Panc1 (cell line): Measurements from ENCODE around the gene DTX2. TPM values are rescaled to one million over a fixed set of nuclear protein-coding genes. Genes with fewer than 3 reads are reported as not detected.
A peak's percentile ranks its signal among the peaks of the same experiment; 100 is the strongest.
"Not testable (repeated sequence)": the region's sequence is repeated elsewhere in the genome, so short reads cannot be mapped to it uniquely, and the experiment has no call there.

Source experiments
- ATAC-seq: fragments of 200-7000 bp; cut with Tn5 transposase; 2 replicates; pipeline ENCODE4 v1.9.1; 2020; ENCODE audit warnings: mild to moderate bottlenecking, moderate library complexity
- BruUV-seq: library from RNA; stranded (reverse); fragments of 400-500 nt; replicated peaks from 2 replicates; lab custom pipeline; 2021; lab: Mats Ljungman, UMichigan
- CTCF ChIA-PET: fragments of 300-600 bp; sonication (Branson Sonifier 250); formaldehyde crosslinking; loops from one replicate; lab custom pipeline; 2022; ENCODE audit warnings: antibody characterized with exemption; lab: Charles Lee
- POLR2A ChIA-PET: fragments of 300-600 bp; sonication (Branson Sonifier 250); formaldehyde crosslinking; loops from one replicate; lab custom pipeline; 2022; ENCODE audit warnings: antibody characterized with exemption; lab: Charles Lee
- DNase-seq: peaks from one replicate; pipeline ENCODE4 v3.0.0-alpha.2; 2010; ENCODE audit warnings: low read depth, low spot score
- H3K27ac ChIP-seq: 2 replicates; pipeline ENCODE4 v1.5.1; 2011; ENCODE audit warnings: mild to moderate bottlenecking, low read length, inconsistent platforms
- H3K27me3 ChIP-seq: fragments of 200-500 bp; sonication (Bioruptor generic); 2 replicates; pipeline ENCODE4 v1.6.0; 2014; ENCODE audit warnings: low read length, inconsistent platforms; ENCODE audit not compliant: control insufficient read depth, insufficient read depth
- H3K36me3 ChIP-seq: fragments of 200-500 bp; sonication (Bioruptor generic); 2 replicates; pipeline ENCODE4 v1.5.1; 2014; ENCODE audit warnings: inconsistent platforms, mild to moderate bottlenecking, low read length, moderate library complexity; ENCODE audit not compliant: control insufficient read depth, insufficient read depth
- H3K4me1 ChIP-seq: 2 replicates; pipeline ENCODE4 v1.5.1; 2011; ENCODE audit warnings: inconsistent platforms, mild to moderate bottlenecking, low read length, moderate library complexity; ENCODE audit not compliant: control insufficient read depth, insufficient read depth
- H3K4me3 ChIP-seq, 2 experiments: 2 replicates each; pipeline ENCODE4 v1.5.1; 2011 to 2012; ENCODE audit warnings: low read depth in 2 of 2, low read length in 2 of 2, mild to moderate bottlenecking in 2 of 2, inconsistent platforms in 1 of 2, moderate library complexity in 1 of 2
- H3K9me3 ChIP-seq: fragments of 200-500 bp; sonication (Bioruptor generic); 2 replicates; pipeline ENCODE4 v1.5.1; 2014; ENCODE audit warnings: low read depth, mild to moderate bottlenecking, inconsistent platforms, low read length, moderate library complexity; ENCODE audit not compliant: control insufficient read depth, insufficient read depth
- in situ Hi-C: cut with HindIII; loops from 2 replicates; pipeline ENCODE4 v1.10.0; 2016; ENCODE audit warnings: low sequenced_read_pairs, low pct_unique_long_range_greater_than_20kb
- intact Hi-C: fragments of 100-400 bp; cut with micrococcal nuclease; formaldehyde crosslinking; loops from one replicate; pipeline ENCODE4 v1.10.0; 2022; ENCODE audit not compliant: unreplicated experiment
- total RNA-seq: library from RNA; stranded (reverse); gene quantifications from one replicate; pipeline ENCODE4 v1.2.1, GENCODE V29; 2021; ENCODE audit not compliant: unreplicated experiment

Gene DTX2
- total RNA-seq, 1 experiment from 2014 or later = 27.4 TPM

DNA sequence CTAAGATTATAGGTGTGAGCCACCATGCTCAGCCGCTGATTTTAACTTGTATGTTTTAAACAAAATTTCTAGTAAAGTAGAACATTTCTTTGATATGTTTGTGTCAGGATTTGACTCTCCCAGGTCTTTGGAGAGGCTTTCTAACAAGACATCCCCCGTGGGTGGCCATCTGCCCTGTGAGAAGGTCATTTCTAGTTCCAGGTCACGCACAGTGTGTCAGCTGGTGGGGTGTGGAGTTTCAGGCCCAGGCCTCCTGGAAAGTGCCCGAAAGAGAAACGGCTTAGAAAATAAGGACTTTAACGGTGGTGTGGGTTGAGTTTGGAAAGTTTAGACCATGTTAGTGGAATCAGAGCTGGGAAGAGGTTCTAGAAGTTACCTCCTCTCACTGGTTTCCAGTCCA lies 11.6 kb downstream of the DTX2 start:
- H3K27me3 ChIP-seq, in situ Hi-C loops, H3K36me3 ChIP-seq, POLR2A ChIA-PET, intact Hi-C loops, ATAC-seq, H3K4me1 ChIP-seq, DNase-seq, H3K4me3 ChIP-seq, H3K27ac ChIP-seq, H3K9me3 ChIP-seq, CTCF ChIA-PET, BruUV-seq: not testable (repeated sequence)

DNA sequence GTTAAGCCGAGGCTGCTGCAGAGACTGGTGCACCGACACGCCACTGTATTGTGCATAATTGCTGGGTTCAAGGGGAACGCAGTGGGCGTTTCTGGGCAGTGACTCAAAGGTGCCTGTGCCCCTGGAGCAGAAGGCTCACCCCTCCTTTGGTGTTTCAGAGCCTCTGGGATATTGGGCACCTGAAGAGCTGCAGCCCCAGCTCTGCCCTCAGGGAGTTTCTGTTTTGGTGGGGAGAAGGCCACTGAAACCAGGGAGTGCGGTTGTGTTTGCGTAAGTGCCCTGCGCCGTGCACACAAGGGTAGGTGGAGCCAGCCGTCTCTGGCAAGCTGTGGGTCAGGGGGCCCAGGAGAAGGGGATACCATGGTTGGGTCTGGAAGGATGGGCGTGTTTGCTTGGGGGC lies 14.8 kb downstream of the DTX2 start:
- H3K36me3 ChIP-seq, H3K27ac ChIP-seq, intact Hi-C loops, in situ Hi-C loops, POLR2A ChIA-PET, BruUV-seq, H3K4me1 ChIP-seq, H3K27me3 ChIP-seq, ATAC-seq, CTCF ChIA-PET, DNase-seq, H3K4me3 ChIP-seq, H3K9me3 ChIP-seq: not testable (repeated sequence)

GRCh38 chr7:76476742-76477474 lies 15.4 kb downstream of the DTX2 start:
- H3K27ac ChIP-seq, H3K4me1 ChIP-seq, POLR2A ChIA-PET, ATAC-seq, in situ Hi-C loops, H3K9me3 ChIP-seq, CTCF ChIA-PET, BruUV-seq, H3K4me3 ChIP-seq, H3K27me3 ChIP-seq, H3K36me3 ChIP-seq, intact Hi-C loops, DNase-seq: not testable (repeated sequence)

GRCh38 chr7:76479628-76480027 lies 18.1 kb downstream of the DTX2 start:
- BruUV-seq, H3K4me1 ChIP-seq, POLR2A ChIA-PET, H3K36me3 ChIP-seq, H3K27me3 ChIP-seq, intact Hi-C loops, H3K27ac ChIP-seq, CTCF ChIA-PET, ATAC-seq, DNase-seq, H3K4me3 ChIP-seq, H3K9me3 ChIP-seq, in situ Hi-C loops: not testable (repeated sequence)

GRCh38 chr7:76480403-76481253 lies 19.1 kb downstream of the DTX2 start:
- H3K4me1 ChIP-seq, H3K9me3 ChIP-seq, H3K27me3 ChIP-seq, H3K27ac ChIP-seq, DNase-seq, H3K36me3 ChIP-seq, BruUV-seq, in situ Hi-C loops, CTCF ChIA-PET, POLR2A ChIA-PET, intact Hi-C loops, ATAC-seq, H3K4me3 ChIP-seq: not testable (repeated sequence)

GRCh38 chr7:76482660-76483059 lies 21.2 kb downstream of the DTX2 start:
- BruUV-seq, H3K9me3 ChIP-seq, CTCF ChIA-PET, H3K27ac ChIP-seq, H3K4me1 ChIP-seq, H3K4me3 ChIP-seq, DNase-seq, intact Hi-C loops, POLR2A ChIA-PET, ATAC-seq, H3K27me3 ChIP-seq, in situ Hi-C loops, H3K36me3 ChIP-seq: not testable (repeated sequence)

- H3K27me3 ChIP-seq, CTCF ChIA-PET, intact Hi-C loops, DNase-seq, H3K4me3 ChIP-seq, H3K36me3 ChIP-seq, H3K4me1 ChIP-seq, ATAC-seq, in situ Hi-C loops, POLR2A ChIA-PET, H3K27ac ChIP-seq, H3K9me3 ChIP-seq: not testable (repeated sequence)
- TSS peak; percentile 58 for BruUV-seq
Observed at GRCh38 chr7:76483081-76483480, 21.6 kb downstream of the DTX2 start.
